A549 (cell line): ENCODE data around the gene KIAA0513. TPM values are rescaled to one million over a fixed set of nuclear protein-coding genes. Genes with fewer than 3 reads are reported as not detected.

Source experiments
- ATAC-seq, 2 experiments: fragments of 200-7000 bp in 1 of 2; fragments of >200 bp in 1 of 2; cut with Nextera tagmentation in 1 of 2; cut with Tn5 transposase in 1 of 2; 3 replicates each; pipeline versions ENCODE4 v1.8.0 to v1.9.1; 2018 to 2020; ENCODE audit warnings: mild to moderate bottlenecking in 1 of 2, moderate library complexity in 1 of 2
- CTCF ChIA-PET: fragments of 300-600 bp; sonication (Branson Sonifier 250); formaldehyde crosslinking; extraction: SDS; loops from one replicate; lab custom pipeline; 2021; ENCODE audit warnings: antibody characterized with exemption, inconsistent platforms; lab: Yijun Ruan, JAX
- POLR2A ChIA-PET: fragments of 350-600 bp; formaldehyde crosslinking; extraction: SDS; loops from one replicate; lab custom pipeline; 2021; ENCODE audit warnings: antibody characterized with exemption, inconsistent platforms; lab: Yijun Ruan, JAX
- DNase-seq, 2 experiments: peaks; one replicate each; pipeline versions ENCODE4 v3.0.0 to v3.0.0-alpha.2; 2011 to 2016; ENCODE audit warnings: low read depth in 1 of 2, low spot score in 1 of 2
- FAIRE-seq: peaks from 2 replicates; lab custom pipeline; 2011; peaks lifted over from hg19 to GRCh38; lab: Jason Lieb, UNC
- H3K27ac ChIP-seq, 2 experiments: fragments of >200 bp; sonication (Bioruptor Twin); formaldehyde crosslinking; 3 replicates each; pipeline ENCODE4 v1.5.1; 2016 to 2017
- H3K4me1 ChIP-seq: fragments of >200 bp; sonication (Bioruptor Twin); formaldehyde crosslinking; 3 replicates; pipeline ENCODE4 v1.6.1; 2016
- H3K4me2 ChIP-seq: fragments of >200 bp; sonication (Bioruptor Twin); formaldehyde crosslinking; 3 replicates; pipeline ENCODE4 v1.6.1; 2016
- H3K4me3 ChIP-seq: fragments of >200 bp; sonication (Bioruptor Twin); formaldehyde crosslinking; 3 replicates; pipeline ENCODE4 v1.5.1; 2016
- H3K9me3 ChIP-seq: fragments of >200 bp; sonication (Bioruptor Twin); formaldehyde crosslinking; 3 replicates; pipeline ENCODE4 v1.6.1; 2016
- CBX8 ChIP-seq: fragments of 200-600 bp; sonication (generic); IDR thresholded peaks from 2 replicates; pipeline ENCODE4 v1.6.1; 2016
- CEBPB ChIP-seq, 2 experiments: fragments of >200 bp in 1 of 2; sonication (Bioruptor Twin) in 1 of 2; formaldehyde crosslinking in 1 of 2; IDR thresholded peaks; 2 replicates each; pipeline ENCODE4 v1.6.1; 2012 to 2016
- EHF ChIP-seq: fragments of 250-450 bp; sonication (Bioruptor Pico); IDR thresholded peaks from 2 replicates; pipeline ENCODE4 v1.5.0; 2020; ENCODE audit warnings: mild to moderate bottlenecking
- EP300 ChIP-seq, 2 experiments: fragments of >200 bp; sonication (Bioruptor Twin); formaldehyde crosslinking; IDR thresholded peaks; 2 replicates in 1 of 2; 3 replicates in 1 of 2; pipeline ENCODE4 v1.6.1; 2016 to 2017
- FOXS1 ChIP-seq: fragments of 250-450 bp; sonication (Bioruptor Pico); IDR thresholded peaks from 2 replicates; pipeline ENCODE4 v1.5.0; 2020; ENCODE audit warnings: mild to moderate bottlenecking, moderate library complexity
- MAFK ChIP-seq: fragments of 450-650 bp; IDR thresholded peaks from 2 replicates; pipeline ENCODE4 v1.6.1; 2014; ENCODE audit not compliant: partially characterized antibody
- NPAS2 ChIP-seq: fragments of 250-450 bp; sonication (Bioruptor Pico); IDR thresholded peaks from 2 replicates; pipeline ENCODE4 v1.8.0; 2022; ENCODE audit warnings: mild to moderate bottlenecking, moderate library complexity, borderline replicate concordance
- NR3C1 ChIP-seq: fragments of >200 bp; sonication (Bioruptor Twin); formaldehyde crosslinking; IDR thresholded peaks from 3 replicates; pipeline ENCODE4 v1.6.1; 2017
- POLR2A ChIP-seq: IDR thresholded peaks from 2 replicates; pipeline ENCODE4 v1.6.1; 2012; ENCODE audit warnings: mild to moderate bottlenecking, low read length
- RNF2 ChIP-seq: fragments of 200-600 bp; sonication (generic); IDR thresholded peaks from 2 replicates; pipeline ENCODE4 v1.6.1; 2016; ENCODE audit warnings: low read depth, mild to moderate bottlenecking, antibody characterized with exemption, moderate library complexity, borderline replicate concordance
- ZNF302 ChIP-seq: fragments of 250-450 bp; sonication (Bioruptor Pico); IDR thresholded peaks from 2 replicates; pipeline ENCODE4 v1.9.0; 2021; ENCODE audit warnings: inconsistent platforms, mild to moderate bottlenecking, moderate library complexity
- WGBS: methylation state at CpG from one replicate; pipeline ENCODE4 v1.1.6; 2017; ENCODE audit errors: missing lambda C conversion rate; 5-methylcytosine and 5-hydroxymethylcytosine counted together
- polyA plus RNA-seq, 4 experiments: library from polyadenylated mRNA; depleted of rRNA in 3 of 4; stranded (reverse); fragments of >200 nt; fragmentation: RNase III in 1 of 4; extraction: RNeasy Plus Mini Kit Qiagen cat#74134 plus additional on column Dnase treatment in 1 of 4; gene quantifications; 2 replicates in 3 of 4; 3 replicates in 1 of 4; pipeline ENCODE4 v1.2.3, GENCODE V29; 2011 to 2017
- TF ChIP-seq, protein P1 (sequence below): fragments of 150-350 bp; IDR thresholded peaks from 2 replicates; pipeline ENCODE4 v1.6.1; 2014; ENCODE audit warnings: low read depth, mild to moderate bottlenecking, low read length
- TF ChIP-seq, protein P2 (sequence below): IDR thresholded peaks from 2 replicates; pipeline ENCODE4 v1.6.1; 2012
- TF ChIP-seq, protein P3 (sequence below): fragments of 250-450 bp; sonication (Bioruptor Pico); IDR thresholded peaks from 2 replicates; pipeline ENCODE4 v1.5.0; 2021; ENCODE audit warnings: mild to moderate bottlenecking, moderate library complexity, borderline replicate concordance
- TF ChIP-seq, protein P4 (sequence below): fragments of >200 bp; sonication (Bioruptor Twin); formaldehyde crosslinking; IDR thresholded peaks from 3 replicates; pipeline ENCODE4 v1.6.1; 2016
- TF ChIP-seq, protein P5 (sequence below): IDR thresholded peaks from 2 replicates; pipeline ENCODE4 v1.6.1; 2012; ENCODE audit warnings: low read depth, borderline replicate concordance

KIAA0513 gene
- polyA plus RNA-seq, 2 of the 4 experiments (the other 2 are of a cell fraction): 1.8 TPM

DNA sequence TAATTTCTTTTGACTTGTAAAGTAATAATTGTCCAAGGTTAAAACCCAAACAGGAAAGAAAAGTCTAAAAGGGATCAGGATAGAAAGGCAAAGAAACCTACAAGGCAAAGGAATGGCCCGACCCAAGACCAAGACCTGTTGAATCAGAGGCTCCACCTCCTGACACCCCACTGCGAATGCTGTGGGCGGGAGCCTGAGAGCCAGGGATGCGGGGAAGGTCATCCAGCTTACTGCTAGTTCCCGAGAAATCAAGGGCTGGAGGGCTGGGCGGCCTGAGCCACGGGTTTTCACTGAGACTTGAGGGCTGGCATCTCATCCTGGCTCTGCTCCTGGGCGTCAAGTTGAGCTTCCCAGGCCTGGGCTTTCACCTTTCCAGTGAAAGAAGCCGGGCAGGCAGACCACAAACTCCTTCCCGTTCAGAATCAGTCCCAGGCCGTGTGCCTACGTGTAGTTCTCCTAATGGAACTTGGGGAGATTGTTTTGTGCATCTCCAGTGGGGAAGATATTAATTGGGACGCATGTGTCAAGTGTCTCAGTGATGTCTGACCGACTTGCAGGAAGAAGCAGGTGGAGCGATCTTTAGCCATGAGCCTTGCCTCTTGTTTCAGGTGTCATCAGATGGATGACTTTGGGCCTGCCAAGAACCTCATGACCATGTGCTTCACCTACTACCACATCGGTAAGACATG, 47.8 kb downstream of the KIAA0513 start:
- no peak for ATAC-seq
- ChIA-PET POLR2A (no interaction called here), CTCF (interaction anchor here (1.1 to 4.4 kb wide), 3 partner anchors 11 to 47 kb away, joined by 3 to 30 read pairs (median 7); partner anchors contain the start of gene KIAA0513)
- TF ChIP-seq NPAS2 (CRISPR knock-in tag): no peak
- no peak for TF ChIP-seq EP300 (IDR thresholded peaks at IDR 0.05)
- TF ChIP-seq RNF2: no peak
- no peak for TF ChIP-seq POLR2A
- TF ChIP-seq, protein P1, sequence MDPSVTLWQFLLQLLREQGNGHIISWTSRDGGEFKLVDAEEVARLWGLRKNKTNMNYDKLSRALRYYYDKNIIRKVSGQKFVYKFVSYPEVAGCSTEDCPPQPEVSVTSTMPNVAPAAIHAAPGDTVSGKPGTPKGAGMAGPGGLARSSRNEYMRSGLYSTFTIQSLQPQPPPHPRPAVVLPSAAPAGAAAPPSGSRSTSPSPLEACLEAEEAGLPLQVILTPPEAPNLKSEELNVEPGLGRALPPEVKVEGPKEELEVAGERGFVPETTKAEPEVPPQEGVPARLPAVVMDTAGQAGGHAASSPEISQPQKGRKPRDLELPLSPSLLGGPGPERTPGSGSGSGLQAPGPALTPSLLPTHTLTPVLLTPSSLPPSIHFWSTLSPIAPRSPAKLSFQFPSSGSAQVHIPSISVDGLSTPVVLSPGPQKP: no peak
- TF ChIP-seq, protein P2, sequence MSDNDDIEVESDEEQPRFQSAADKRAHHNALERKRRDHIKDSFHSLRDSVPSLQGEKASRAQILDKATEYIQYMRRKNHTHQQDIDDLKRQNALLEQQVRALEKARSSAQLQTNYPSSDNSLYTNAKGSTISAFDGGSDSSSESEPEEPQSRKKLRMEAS: no peak
- TF ChIP-seq, protein P3, sequence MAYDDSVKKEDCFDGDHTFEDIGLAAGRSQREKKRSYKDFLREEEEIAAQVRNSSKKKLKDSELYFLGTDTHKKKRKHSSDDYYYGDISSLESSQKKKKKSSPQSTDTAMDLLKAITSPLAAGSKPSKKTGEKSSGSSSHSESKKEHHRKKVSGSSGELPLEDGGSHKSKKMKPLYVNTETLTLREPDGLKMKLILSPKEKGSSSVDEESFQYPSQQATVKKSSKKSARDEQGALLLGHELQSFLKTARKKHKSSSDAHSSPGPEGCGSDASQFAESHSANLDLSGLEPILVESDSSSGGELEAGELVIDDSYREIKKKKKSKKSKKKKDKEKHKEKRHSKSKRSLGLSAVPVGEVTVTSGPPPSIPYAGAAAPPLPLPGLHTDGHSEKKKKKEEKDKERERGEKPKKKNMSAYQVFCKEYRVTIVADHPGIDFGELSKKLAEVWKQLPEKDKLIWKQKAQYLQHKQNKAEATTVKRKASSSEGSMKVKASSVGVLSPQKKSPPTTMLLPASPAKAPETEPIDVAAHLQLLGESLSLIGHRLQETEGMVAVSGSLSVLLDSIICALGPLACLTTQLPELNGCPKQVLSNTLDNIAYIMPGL (CRISPR knock-in tag): no peak
- TF ChIP-seq NR3C1: no peak
- WGBS: 79% methylated on average over 16 of the region's 16 CpGs
- FAIRE-seq: no peak
- DNase-seq: no peak
- H3K9me3 ChIP-seq: no peaks in the 10 kb centered on the region
- H3K27ac ChIP-seq: no peak overlapping the region
- no peak overlapping the region for H3K4me2 ChIP-seq
- H3K4me1 ChIP-seq: no peaks in the 10 kb centered on the region
- no peak overlapping the region for H3K4me3 ChIP-seq

DNA sequence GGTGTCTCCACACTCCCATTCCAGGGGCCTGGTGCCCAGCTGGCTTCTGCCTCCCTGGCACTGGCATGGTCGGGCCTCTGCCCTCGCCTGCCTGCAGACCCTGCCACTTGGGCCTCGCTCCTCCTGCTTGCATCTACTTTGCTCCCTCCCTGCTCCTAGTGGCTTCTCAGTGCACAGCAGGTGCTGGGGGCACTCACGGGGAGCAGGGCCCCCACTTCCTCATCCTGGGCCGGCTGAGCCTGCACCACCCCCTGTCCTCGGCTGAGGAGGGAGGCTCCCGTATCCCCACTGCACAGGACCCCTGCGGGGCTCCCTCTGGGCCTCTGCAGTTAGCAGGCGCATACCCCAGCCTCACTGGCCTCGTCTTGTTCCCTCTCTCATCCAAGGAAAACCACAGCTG, 49.4 kb downstream of the KIAA0513 start:
- H3K4me1 ChIP-seq: no peaks in the 10 kb centered on the region
- POLR2A ChIA-PET: no interaction called here
- H3K9me3 ChIP-seq: no peaks in the 10 kb centered on the region
- H3K27ac ChIP-seq: no peak overlapping the region
- 84% methylated on average over 10 of the region's 10 CpGs for WGBS
- no peak for DNase-seq
- no peak for FAIRE-seq
- TF ChIP-seq EHF (CRISPR knock-in tag): no peak
- ATAC-seq: peak in 1 of 2 experiments; percentile 35; a peak in 2 of 6 replicates
- CTCF ChIA-PET: interaction anchor here (1.3 to 4.4 kb wide), 3 partner anchors 10 to 49 kb away, joined by 3 to 30 read pairs (median 7); partner anchors contain the start of gene KIAA0513
- no peak overlapping the region for H3K4me2 ChIP-seq
- H3K4me3 ChIP-seq: no peak overlapping the region

DNA sequence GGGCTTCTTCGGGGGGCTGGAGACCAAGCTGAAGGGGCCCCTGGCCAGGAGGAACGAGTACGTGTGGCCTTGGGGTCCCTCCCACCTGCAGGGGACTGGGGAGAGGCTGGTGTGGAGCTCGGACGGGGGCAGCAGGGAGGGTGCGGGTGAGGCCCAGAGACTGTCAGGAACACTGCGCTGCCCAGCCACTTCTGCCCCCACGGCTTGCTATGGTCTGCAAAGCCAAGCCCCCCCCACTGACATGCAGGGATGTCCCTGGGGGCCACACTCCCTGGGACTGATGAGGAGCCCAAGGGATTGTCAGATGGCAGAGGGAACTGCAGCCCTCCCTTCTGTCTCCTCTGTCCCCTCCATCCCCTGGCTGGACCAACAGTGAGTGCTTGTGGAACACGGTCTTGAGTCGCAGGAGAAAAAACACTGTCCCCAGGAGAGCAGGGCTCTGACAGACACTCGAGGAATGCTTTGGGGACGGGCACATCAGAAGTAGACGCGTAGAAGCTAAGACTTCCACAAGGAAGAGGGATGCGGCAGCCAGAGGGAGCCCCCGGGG, 50.1 kb downstream of the KIAA0513 start:
- Histone ChIP-seq H3K27ac (no peak overlapping the region), H3K4me3 (no peak overlapping the region), H3K4me2 (no peak overlapping the region), H3K9me3 (no peaks in the 10 kb centered on the region), H3K4me1 (no peaks in the 10 kb centered on the region)
- TF ChIP-seq, protein P4, sequence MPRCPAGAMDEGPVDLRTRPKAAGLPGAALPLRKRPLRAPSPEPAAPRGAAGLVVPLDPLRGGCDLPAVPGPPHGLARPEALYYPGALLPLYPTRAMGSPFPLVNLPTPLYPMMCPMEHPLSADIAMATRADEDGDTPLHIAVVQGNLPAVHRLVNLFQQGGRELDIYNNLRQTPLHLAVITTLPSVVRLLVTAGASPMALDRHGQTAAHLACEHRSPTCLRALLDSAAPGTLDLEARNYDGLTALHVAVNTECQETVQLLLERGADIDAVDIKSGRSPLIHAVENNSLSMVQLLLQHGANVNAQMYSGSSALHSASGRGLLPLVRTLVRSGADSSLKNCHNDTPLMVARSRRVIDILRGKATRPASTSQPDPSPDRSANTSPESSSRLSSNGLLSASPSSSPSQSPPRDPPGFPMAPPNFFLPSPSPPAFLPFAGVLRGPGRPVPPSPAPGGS: no peak
- TF ChIP-seq EP300 (IDR thresholded peaks at IDR 0.05): no peak
- TF ChIP-seq, protein P5, sequence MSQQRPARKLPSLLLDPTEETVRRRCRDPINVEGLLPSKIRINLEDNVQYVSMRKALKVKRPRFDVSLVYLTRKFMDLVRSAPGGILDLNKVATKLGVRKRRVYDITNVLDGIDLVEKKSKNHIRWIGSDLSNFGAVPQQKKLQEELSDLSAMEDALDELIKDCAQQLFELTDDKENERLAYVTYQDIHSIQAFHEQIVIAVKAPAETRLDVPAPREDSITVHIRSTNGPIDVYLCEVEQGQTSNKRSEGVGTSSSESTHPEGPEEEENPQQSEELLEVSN: no peak
- TF ChIP-seq EHF (CRISPR knock-in tag): no peak
- no peak for TF ChIP-seq CBX8
- no peak for TF ChIP-seq FOXS1 (CRISPR knock-in tag)
- TF ChIP-seq, protein P3 (CRISPR knock-in tag): no peak
- no peak for TF ChIP-seq MAFK
- TF ChIP-seq CEBPB (IDR thresholded peaks at IDR 0.05): no peak
- TF ChIP-seq, protein P1: no peak
- no peak for TF ChIP-seq ZNF302 (CRISPR knock-in tag)
- no peak for DNase-seq
- no peak for ATAC-seq
- ChIA-PET CTCF (interaction anchor here (1.3 to 4.4 kb wide), 5 partner anchors 9 to 107 kb away, joined by 3 to 30 read pairs (median 5); partner anchors contain the start of gene KIAA0513), POLR2A (no interaction called here)
- no peak for FAIRE-seq
- 80% methylated on average over 16 of the region's 16 CpGs for WGBS
